MV-4-11 (cell line): ENCODE measurements around the gene DENND5A.

Experiments used
- DNase-seq: peaks from one replicate; lab custom pipeline; 2025; lab: John Stamatoyannopoulos, UW

The DENND5A gene

GRCh38 chr11:9176550-9176949 is 88.6 kb downstream of the DENND5A start:
- DNase-seq, result no peak

- DNase-seq, result no peak
Observed at GRCh38 chr11:9176136-9176535, 89.0 kb downstream of the DENND5A start.

- no peak for DNase-seq
Observed at GRCh38 chr11:9172389-9172788, 92.8 kb downstream of the DENND5A start.

- no peak for DNase-seq
Observed at GRCh38 chr11:9170450-9170849, 94.7 kb downstream of the DENND5A start.

GRCh38 chr11:9169595-9170295 is 95.4 kb downstream of the DENND5A start:
- peak; percentile 22 for DNase-seq

- peak; percentile 80 for DNase-seq
Observed at GRCh38 chr11:9161991-9162390, 103.2 kb downstream of the DENND5A start.

GRCh38 chr11:9160166-9160565 is 105.0 kb downstream of the DENND5A start:
- DNase-seq, result peak; percentile 64

GRCh38 chr11:9158898-9159391 is 106.2 kb downstream of the DENND5A start:
- DNase-seq, result peak; percentile 88

- DNase-seq, result no peak
Observed at GRCh38 chr11:9155930-9156329, 109.2 kb downstream of the DENND5A start.

- no peak for DNase-seq
Observed at GRCh38 chr11:9153651-9154050, 111.5 kb downstream of the DENND5A start.

GRCh38 chr11:9151631-9152030 is 113.5 kb downstream of the DENND5A start:
- no peak for DNase-seq

- DNase-seq, result no peak
Observed at GRCh38 chr11:9150926-9151325, 114.2 kb downstream of the DENND5A start.

- DNase-seq, result no peak
Observed at GRCh38 chr11:9150501-9150900, 114.6 kb downstream of the DENND5A start.

- DNase-seq, result no peak
Observed at GRCh38 chr11:9148727-9149126, 116.4 kb downstream of the DENND5A start.

GRCh38 chr11:9148035-9148434 is 117.1 kb downstream of the DENND5A start:
- no peak for DNase-seq

- DNase-seq, result no peak
Observed at GRCh38 chr11:9146477-9146876, 118.7 kb downstream of the DENND5A start.

- no peak for DNase-seq
Observed at GRCh38 chr11:9145283-9145682, 119.9 kb downstream of the DENND5A start.

GRCh38 chr11:9144828-9145227 is 120.3 kb downstream of the DENND5A start:
- DNase-seq, result no peak

- no peak for DNase-seq
Observed at GRCh38 chr11:9143721-9144120, 121.4 kb downstream of the DENND5A start.

GRCh38 chr11:9142732-9143131 is 122.4 kb downstream of the DENND5A start:
- no peak for DNase-seq

- DNase-seq, result peak; percentile 35
Observed at GRCh38 chr11:9141186-9141585, 124.0 kb downstream of the DENND5A start.

GRCh38 chr11:9139628-9140357 is 125.4 kb downstream of the DENND5A start:
- DNase-seq, result no peak
